Measurements from ENCODE around the gene WFDC1. TPM values are rescaled to one million over a fixed set of nuclear protein-coding genes. Genes with fewer than 3 reads are reported as not detected.

The WFDC1 gene
- total RNA-seq, 1 donor from 2014 or later: 0.34 TPM

DNA sequence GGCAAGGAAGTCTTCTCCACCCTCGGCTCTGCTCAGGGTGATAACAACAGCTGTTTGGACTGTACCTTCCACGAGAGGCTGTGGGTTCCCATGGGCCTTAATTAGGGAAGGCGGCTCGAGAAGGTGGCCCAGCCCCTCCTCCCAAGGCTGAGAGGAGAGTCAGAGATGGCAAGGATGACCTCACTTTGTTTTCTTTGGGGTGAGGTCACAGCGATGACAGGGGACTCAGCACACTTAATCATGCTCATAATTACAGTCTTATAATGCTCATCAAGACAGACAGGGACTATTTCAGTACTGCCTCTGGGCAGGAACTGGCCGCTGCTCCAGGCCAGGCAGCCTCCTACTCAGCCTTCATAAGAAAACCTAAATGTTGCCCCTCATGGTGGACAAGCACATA lies 19.7 kb downstream of the WFDC1 start:
- Histone ChIP-seq H3K4me1 (ENCODE audit: insufficient read depth, low read length) (no peaks in the 10 kb centered on the region), H3K36me3 (ENCODE audit: insufficient read depth, low read length) (no peaks in the 10 kb centered on the region), H2AFZ (ENCODE audit: low read depth, low read length) (no peak overlapping the region), H3K4me3 (ENCODE audit: insufficient read depth, low read depth, low read length) (no peak overlapping the region), H3K79me2 (ENCODE audit: insufficient read depth, low read length) (no peaks in the 10 kb centered on the region), H4K20me1 (ENCODE audit: insufficient read depth, low read length) (no peaks in the 10 kb centered on the region), H3K27me3 (ENCODE audit: insufficient read depth, low read length) (peaks cover 16% of the 10 kb centered on the region), H3K9me3 (ENCODE audit: insufficient read depth, low read depth, low read length) (no peaks in the 10 kb centered on the region), H3K27ac (ENCODE audit: low read depth, low read length) (no peak overlapping the region), H3K9ac (ENCODE audit: low read length) (no peak overlapping the region), H3K4me2 (ENCODE audit: low read length) (no peak overlapping the region)
- no peak for FAIRE-seq
- H3K9me3 Mint-ChIP-seq (ENCODE audit: unreplicated experiment): no peaks in the 10 kb centered on the region
- TF ChIP-seq EZH2 (IDR thresholded peaks at IDR 0.05; ENCODE audit: insufficient read depth, low read length): no peak
- TF ChIP-seq, protein P1, sequence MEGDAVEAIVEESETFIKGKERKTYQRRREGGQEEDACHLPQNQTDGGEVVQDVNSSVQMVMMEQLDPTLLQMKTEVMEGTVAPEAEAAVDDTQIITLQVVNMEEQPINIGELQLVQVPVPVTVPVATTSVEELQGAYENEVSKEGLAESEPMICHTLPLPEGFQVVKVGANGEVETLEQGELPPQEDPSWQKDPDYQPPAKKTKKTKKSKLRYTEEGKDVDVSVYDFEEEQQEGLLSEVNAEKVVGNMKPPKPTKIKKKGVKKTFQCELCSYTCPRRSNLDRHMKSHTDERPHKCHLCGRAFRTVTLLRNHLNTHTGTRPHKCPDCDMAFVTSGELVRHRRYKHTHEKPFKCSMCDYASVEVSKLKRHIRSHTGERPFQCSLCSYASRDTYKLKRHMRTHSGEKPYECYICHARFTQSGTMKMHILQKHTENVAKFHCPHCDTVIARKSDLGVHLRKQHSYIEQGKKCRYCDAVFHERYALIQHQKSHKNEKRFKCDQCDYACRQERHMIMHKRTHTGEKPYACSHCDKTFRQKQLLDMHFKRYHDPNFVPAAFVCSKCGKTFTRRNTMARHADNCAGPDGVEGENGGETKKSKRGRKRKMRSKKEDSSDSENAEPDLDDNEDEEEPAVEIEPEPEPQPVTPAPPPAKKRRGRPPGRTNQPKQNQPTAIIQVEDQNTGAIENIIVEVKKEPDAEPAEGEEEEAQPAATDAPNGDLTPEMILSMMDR (IDR thresholded peaks at IDR 0.05; ENCODE audit: insufficient read depth, low read depth, low read length): no peak
- H3K4me1 Mint-ChIP-seq (ENCODE audit: low read depth, unreplicated experiment): no peaks in the 10 kb centered on the region
- no peak overlapping the region for H3K27ac Mint-ChIP-seq (ENCODE audit: unreplicated experiment)
- no peaks in the 10 kb centered on the region for H3K36me3 Mint-ChIP-seq (ENCODE audit: low read depth, unreplicated experiment)
- peaks cover 43% of the 10 kb centered on the region for H3K27me3 Mint-ChIP-seq (ENCODE audit: low read depth, unreplicated experiment)
- no peak overlapping the region for H3K4me3 Mint-ChIP-seq (ENCODE audit: unreplicated experiment)
- no peak for DNase-seq (ENCODE audit: low read depth)

DNA sequence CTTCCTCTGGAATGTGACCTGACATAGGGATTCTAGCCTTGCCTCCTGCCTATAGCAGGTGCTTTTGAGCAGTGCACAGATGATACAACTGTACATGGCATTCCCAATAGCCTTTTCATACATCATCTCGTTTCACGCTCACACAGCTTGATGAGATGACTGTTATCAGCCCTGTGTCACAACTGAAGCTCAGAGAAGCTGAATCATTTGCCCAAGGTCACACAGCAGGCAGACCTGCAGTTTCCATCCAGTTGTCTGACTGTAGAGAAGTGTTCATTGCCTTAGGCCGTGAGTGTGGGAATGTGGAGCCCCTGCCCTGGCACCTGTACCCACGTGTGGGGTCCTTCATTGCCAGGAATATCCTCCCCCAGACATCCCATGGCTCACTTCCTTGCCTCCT lies 20.1 kb downstream of the WFDC1 start:
- TF ChIP-seq, protein P1 (IDR thresholded peaks at IDR 0.05; ENCODE audit: insufficient read depth, low read depth, low read length): no peak
- TF ChIP-seq EZH2 (IDR thresholded peaks at IDR 0.05; ENCODE audit: insufficient read depth, low read length): no peak
- no peak overlapping the region for H3K4me3 Mint-ChIP-seq (ENCODE audit: unreplicated experiment)
- Histone ChIP-seq H3K4me3 (ENCODE audit: insufficient read depth, low read depth, low read length) (no peak overlapping the region), H2AFZ (ENCODE audit: low read depth, low read length) (no peak overlapping the region), H4K20me1 (ENCODE audit: insufficient read depth, low read length) (no peaks in the 10 kb centered on the region), H3K9me3 (ENCODE audit: insufficient read depth, low read depth, low read length) (no peaks in the 10 kb centered on the region), H3K79me2 (ENCODE audit: insufficient read depth, low read length) (no peaks in the 10 kb centered on the region), H3K27ac (ENCODE audit: low read depth, low read length) (no peak overlapping the region), H3K36me3 (ENCODE audit: insufficient read depth, low read length) (no peaks in the 10 kb centered on the region), H3K9ac (ENCODE audit: low read length) (no peak overlapping the region), H3K4me1 (ENCODE audit: insufficient read depth, low read length) (no peaks in the 10 kb centered on the region), H3K4me2 (ENCODE audit: low read length) (no peak overlapping the region), H3K27me3 (ENCODE audit: insufficient read depth, low read length) (peaks cover 16% of the 10 kb centered on the region)
- no peaks in the 10 kb centered on the region for H3K36me3 Mint-ChIP-seq (ENCODE audit: low read depth, unreplicated experiment)
- no peaks in the 10 kb centered on the region for H3K4me1 Mint-ChIP-seq (ENCODE audit: low read depth, unreplicated experiment)
- DNase-seq (ENCODE audit: low read depth) (no peak), FAIRE-seq (no peak)
- H3K27me3 Mint-ChIP-seq (ENCODE audit: low read depth, unreplicated experiment): peaks cover 42% of the 10 kb centered on the region
- H3K9me3 Mint-ChIP-seq (ENCODE audit: unreplicated experiment): peaks cover 2% of the 10 kb centered on the region
- no peak overlapping the region for H3K27ac Mint-ChIP-seq (ENCODE audit: unreplicated experiment)

DNA sequence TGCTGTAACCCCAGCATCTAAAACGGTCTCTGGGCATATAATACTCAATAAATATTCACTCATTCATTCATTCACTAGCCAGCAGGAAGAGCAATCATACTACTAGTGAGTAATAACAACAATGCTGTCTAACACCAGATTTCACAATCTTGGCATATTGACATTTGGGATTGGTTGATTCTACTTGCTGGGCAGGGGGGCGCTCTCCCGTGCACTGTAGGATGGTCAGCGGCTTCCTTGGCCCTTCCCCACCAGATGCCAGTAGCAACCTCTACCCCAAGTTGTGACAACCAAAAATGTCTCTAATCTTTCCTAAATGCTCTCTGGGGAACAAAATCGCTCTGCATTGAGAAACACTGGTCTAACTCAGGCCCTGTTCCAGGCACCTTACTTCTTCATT lies 20.7 kb downstream of the WFDC1 start:
- no peak overlapping the region for H3K27ac Mint-ChIP-seq (ENCODE audit: unreplicated experiment)
- DNase-seq (ENCODE audit: low read depth): no peak

More for the DNA sequence above, 20.7 kb downstream of the WFDC1 start:
- peaks cover 16% of the 10 kb centered on the region for H3K27me3 ChIP-seq (ENCODE audit: insufficient read depth, low read length)
- peaks cover 40% of the 10 kb centered on the region for H3K27me3 Mint-ChIP-seq (ENCODE audit: low read depth, unreplicated experiment)
- no peak overlapping the region for H3K27ac ChIP-seq (ENCODE audit: low read depth, low read length)
- FAIRE-seq: no peak
- no peaks in the 10 kb centered on the region for H4K20me1 ChIP-seq (ENCODE audit: insufficient read depth, low read length)
- no peaks in the 10 kb centered on the region for H3K79me2 ChIP-seq (ENCODE audit: insufficient read depth, low read length)
- no peak overlapping the region for H2AFZ ChIP-seq (ENCODE audit: low read depth, low read length)
- H3K36me3 ChIP-seq (ENCODE audit: insufficient read depth, low read length): no peaks in the 10 kb centered on the region
- no peak overlapping the region for H3K4me3 Mint-ChIP-seq (ENCODE audit: unreplicated experiment)
- H3K9me3 Mint-ChIP-seq (ENCODE audit: unreplicated experiment): peaks cover 2% of the 10 kb centered on the region
- H3K9ac ChIP-seq (ENCODE audit: low read length): no peak overlapping the region
- H3K36me3 Mint-ChIP-seq (ENCODE audit: low read depth, unreplicated experiment): no peaks in the 10 kb centered on the region
- H3K4me1 Mint-ChIP-seq (ENCODE audit: low read depth, unreplicated experiment): no peaks in the 10 kb centered on the region
- H3K4me1 ChIP-seq (ENCODE audit: insufficient read depth, low read length): no peaks in the 10 kb centered on the region
- no peaks in the 10 kb centered on the region for H3K9me3 ChIP-seq (ENCODE audit: insufficient read depth, low read depth, low read length)
- TF ChIP-seq, protein P1 (IDR thresholded peaks at IDR 0.05; ENCODE audit: insufficient read depth, low read depth, low read length): no peak
- TF ChIP-seq EZH2 (IDR thresholded peaks at IDR 0.05; ENCODE audit: insufficient read depth, low read length): no peak
- no peak overlapping the region for H3K4me2 ChIP-seq (ENCODE audit: low read length)
- no peak overlapping the region for H3K4me3 ChIP-seq (ENCODE audit: insufficient read depth, low read depth, low read length)

Data from astrocyte (in vitro differentiated cells and primary cell).